NCI-H187 treated with DMSO at 0.1 percent for 48 hours (cell line): ENCODE results near the gene WFDC5.

Experiments used
- DNase-seq: peaks from one replicate; lab custom pipeline; 2025; lab: John Stamatoyannopoulos, UW

The WFDC5 gene

GRCh38 chr20:45115386-45115774 lies 406 bp upstream of the WFDC5 start:
- no peak for DNase-seq

- DNase-seq: no peak
Measured at GRCh38 chr20:45113865-45114264, 1.1 kb downstream of the WFDC5 start.

- DNase-seq: no peak
Measured at GRCh38 chr20:45112754-45113153, 2.2 kb downstream of the WFDC5 start.

GRCh38 chr20:45111799-45112471 lies 3.0 kb downstream of the WFDC5 start:
- no peak for DNase-seq

- no peak for DNase-seq
Measured at GRCh38 chr20:45111285-45111684, 3.7 kb downstream of the WFDC5 start.

GRCh38 chr20:45110301-45110700 lies 4.7 kb downstream of the WFDC5 start:
- DNase-seq: no peak

GRCh38 chr20:45109634-45110033 lies 5.3 kb downstream of the WFDC5 start:
- no peak for DNase-seq

- DNase-seq: no peak
Measured at GRCh38 chr20:45105317-45105716, 9.7 kb downstream of the WFDC5 start.

- DNase-seq: no peak
Measured at GRCh38 chr20:45104786-45105185, 10.2 kb downstream of the WFDC5 start.

- DNase-seq: no peak
Measured at GRCh38 chr20:45103072-45103471, 11.9 kb downstream of the WFDC5 start.

GRCh38 chr20:45101333-45101850 lies 13.6 kb downstream of the WFDC5 start:
- no peak for DNase-seq

- DNase-seq: no peak
Measured at GRCh38 chr20:45100563-45101245, 14.3 kb downstream of the WFDC5 start, which contains the start of gene KCNS1. Gene KCNS1, minus strand, starts transcription at chr20:45101127. Its CDS starts 1,891 bp downstream, at chr20:45099236.

GRCh38 chr20:45098103-45098773 lies 16.7 kb downstream of the WFDC5 start:
- no peak for DNase-seq

GRCh38 chr20:45097485-45098102 lies 17.4 kb downstream of the WFDC5 start:
- no peak for DNase-seq

- no peak for DNase-seq
Measured at GRCh38 chr20:45096781-45097180, 18.2 kb downstream of the WFDC5 start.

GRCh38 chr20:45095805-45096238 lies 19.2 kb downstream of the WFDC5 start:
- DNase-seq: no peak

GRCh38 chr20:45094864-45095574 lies 20.0 kb downstream of the WFDC5 start:
- no peak for DNase-seq

- no peak for DNase-seq
Measured at GRCh38 chr20:45094201-45094600, 20.8 kb downstream of the WFDC5 start.

- no peak for DNase-seq
Measured at GRCh38 chr20:45092898-45093297, 22.1 kb downstream of the WFDC5 start.

GRCh38 chr20:45091366-45091765 lies 23.6 kb downstream of the WFDC5 start:
- DNase-seq: no peak

GRCh38 chr20:45090481-45090880 lies 24.5 kb downstream of the WFDC5 start:
- no peak for DNase-seq

- no peak for DNase-seq
Measured at GRCh38 chr20:45088247-45088646, 26.7 kb downstream of the WFDC5 start.
